NCI-H1105 treated with DMSO at 0.1 percent for 48 hours (cell line): ENCODE measurements around the gene UNC80.
A peak's percentile ranks its signal among the peaks of the same experiment; 100 is the strongest.
"Not testable (repeated sequence)": the region's sequence is repeated elsewhere in the genome, so short reads cannot be mapped to it uniquely, and the experiment has no call there.

Experiments used
- DNase-seq: peaks from one replicate; lab custom pipeline; 2025; lab: John Stamatoyannopoulos, UW

UNC80 gene

GRCh38 chr2:209771474-209772289 is at the start of gene UNC80:
UNC80 (plus strand) TSS chr2:209771832; CDS start chr2:209772073, 241 bp downstream.
- DNase-seq = peak; percentile 58

DNA sequence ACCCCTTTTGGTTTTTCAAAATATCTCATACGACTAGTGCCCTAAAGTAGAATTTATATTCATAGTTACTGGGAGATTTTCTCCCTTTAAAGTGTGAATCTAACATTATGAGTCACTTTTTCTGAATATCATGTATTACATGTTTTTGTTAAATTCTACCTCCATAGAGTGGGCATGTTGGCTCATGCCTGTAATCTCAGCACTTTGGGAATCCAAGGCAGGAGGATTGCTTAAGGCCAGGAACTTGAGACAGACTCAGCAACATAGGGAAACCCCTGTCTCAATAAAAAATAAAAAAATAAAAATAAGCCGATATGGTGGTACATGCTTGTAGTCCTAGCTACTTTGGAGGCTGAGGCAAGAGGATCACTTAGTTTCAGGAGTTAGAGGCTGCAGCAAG is 45.3 kb upstream of the UNC80 start:
- no peak for DNase-seq

DNA sequence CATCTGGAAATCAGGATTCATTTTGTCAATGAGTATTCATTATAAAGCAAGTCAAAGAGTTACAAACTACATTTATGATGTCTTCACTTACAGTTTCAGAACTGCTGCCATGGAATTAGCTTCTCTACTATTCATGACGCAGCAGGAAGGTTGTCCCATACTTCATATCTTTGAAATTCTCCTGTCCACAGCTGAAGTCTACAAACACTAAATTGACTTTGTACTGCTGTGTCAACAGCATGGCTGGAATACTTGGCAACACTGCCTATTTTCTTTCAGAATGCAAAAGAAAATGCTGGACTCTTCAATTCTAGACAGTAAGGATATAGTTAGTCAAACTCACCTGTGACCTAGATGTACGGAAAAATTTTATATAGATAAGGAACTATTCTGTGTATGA is 44.6 kb upstream of the UNC80 start:
- no peak for DNase-seq

DNA sequence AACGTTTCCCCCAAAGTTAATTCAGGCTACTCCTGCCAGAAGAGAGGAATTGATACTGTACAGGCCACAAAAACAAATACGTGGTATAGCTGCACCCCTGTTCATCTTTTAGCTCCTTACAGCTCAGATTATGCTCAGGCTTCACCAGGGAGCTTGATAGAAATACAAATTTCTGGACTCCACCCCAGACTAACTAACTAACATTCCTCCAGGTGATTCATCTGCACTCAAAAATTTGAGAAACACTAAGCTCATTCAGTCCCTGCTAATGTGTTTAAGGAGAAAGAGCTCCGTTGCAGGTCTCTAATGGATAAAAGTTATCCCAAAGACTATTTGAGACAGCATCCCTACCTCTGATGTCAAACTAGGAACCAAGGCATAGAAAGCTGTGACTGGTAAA is 36.8 kb upstream of the UNC80 start:
- DNase-seq = no peak

DNA sequence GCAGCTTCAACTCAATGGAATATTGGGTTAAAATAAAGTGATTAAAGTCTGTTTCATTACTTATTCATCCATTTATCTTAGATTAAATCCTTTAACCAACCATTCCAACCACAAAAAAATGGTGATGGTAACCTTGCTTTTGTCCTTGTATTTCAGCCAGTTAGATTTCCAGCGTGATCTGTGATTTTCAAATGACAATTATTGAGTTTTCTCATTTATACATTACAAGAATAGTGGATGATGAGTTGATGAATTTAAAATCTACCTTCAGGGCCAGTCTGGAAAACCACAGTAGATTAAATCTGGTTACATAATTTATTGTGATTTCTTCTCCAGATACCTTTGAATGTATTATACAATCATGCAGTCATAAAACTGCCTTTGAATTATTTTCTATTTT is 29.7 kb upstream of the UNC80 start:
- DNase-seq = no peak

DNA sequence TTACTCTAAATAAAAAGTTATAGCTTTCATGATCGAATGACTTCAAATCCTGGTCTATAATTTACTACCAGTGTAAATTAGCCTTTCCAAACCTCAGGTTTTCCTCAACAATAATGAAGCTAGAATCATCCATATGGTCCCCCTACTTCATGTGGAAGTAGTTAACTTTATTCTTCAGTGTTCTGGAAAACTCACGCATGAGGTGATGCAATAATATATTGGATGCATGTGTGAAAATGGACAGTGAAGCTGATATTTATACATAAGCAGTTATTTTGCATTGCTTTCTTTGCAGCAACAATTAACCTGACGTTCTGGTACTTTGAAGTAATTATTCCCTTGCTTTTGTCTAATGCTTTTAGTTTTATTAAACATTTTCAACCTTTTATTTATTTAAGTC is 18.6 kb upstream of the UNC80 start:
- no peak for DNase-seq

GRCh38 chr2:209757163-209757562 is 14.5 kb upstream of the UNC80 start:
- DNase-seq = no peak

DNA sequence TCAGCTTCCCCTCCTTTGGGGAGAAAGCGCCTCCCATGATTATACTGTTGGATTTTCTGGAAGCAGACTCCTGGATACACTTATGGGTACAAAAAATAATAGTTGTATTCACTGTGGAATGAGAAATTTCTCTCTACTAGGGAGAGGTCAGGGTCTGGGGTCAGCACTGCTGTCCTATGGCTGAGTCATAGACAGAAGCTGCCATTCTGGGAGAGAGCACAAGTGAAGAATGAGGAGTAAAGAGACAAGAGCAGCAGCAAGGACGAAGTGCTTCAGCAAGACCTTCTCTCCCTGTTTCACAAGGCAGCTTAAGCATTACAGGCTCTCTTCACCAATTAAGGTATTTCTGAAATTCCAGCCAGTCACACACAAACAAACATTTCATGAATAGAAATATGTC is 10.1 kb upstream of the UNC80 start:
- DNase-seq = no peak

GRCh38 chr2:209762563-209762962 is 9.1 kb upstream of the UNC80 start:
- no peak for DNase-seq

GRCh38 chr2:209763106-209763505 is 8.5 kb upstream of the UNC80 start:
- DNase-seq = no peak

- no peak for DNase-seq
These were observed 5.0 kb upstream of the UNC80 start for GRCh38 chr2:209766613-209767012.

DNA sequence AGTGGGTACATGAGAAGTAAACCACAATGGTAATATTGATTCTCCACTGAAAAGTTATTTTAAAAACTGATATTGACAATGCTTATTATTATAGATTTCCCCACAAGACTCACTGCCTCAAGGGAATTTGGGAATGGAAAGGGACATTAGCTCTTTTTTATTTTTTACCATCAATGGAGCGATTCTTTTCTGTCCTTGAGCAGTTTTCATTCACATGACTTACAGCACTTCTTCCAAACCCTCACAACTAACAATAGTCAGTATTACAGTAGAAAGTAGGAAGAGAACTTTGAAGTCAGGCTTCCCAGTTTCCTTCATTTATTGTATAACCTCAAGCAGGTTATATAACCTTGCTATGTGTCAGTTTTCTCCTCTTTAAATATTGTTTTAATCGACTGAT is 4.3 kb upstream of the UNC80 start:
- no peak for DNase-seq

DNA sequence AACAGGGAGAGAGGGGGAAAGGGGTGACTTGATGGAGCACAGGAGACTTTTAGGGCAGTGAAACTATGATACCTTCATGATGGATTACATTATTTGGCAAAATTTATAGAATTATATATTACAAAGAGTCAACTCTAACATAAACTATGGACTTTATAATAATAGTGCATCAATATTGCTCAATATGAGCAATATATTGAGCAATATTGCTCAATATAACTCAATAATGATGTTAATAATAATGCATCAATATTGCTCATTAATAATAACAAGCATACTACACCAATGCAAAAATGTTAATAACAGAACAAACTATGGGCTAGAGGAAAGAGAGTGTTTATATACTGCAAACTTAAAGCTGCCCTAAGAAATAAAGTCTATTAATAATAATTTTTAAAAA is 3.1 kb upstream of the UNC80 start:
- DNase-seq = no peak

GRCh38 chr2:209772290-209772685 is 656 bp downstream of the UNC80 start:
- peak; percentile 75 for DNase-seq

- DNase-seq = peak; percentile 28
These were observed 1.7 kb downstream of the UNC80 start for GRCh38 chr2:209773377-209773776.

- no peak for DNase-seq
These were observed 15.8 kb downstream of the UNC80 start for GRCh38 chr2:209787416-209787815.

GRCh38 chr2:209788925-209789324 is 17.3 kb downstream of the UNC80 start:
- DNase-seq = no peak

DNA sequence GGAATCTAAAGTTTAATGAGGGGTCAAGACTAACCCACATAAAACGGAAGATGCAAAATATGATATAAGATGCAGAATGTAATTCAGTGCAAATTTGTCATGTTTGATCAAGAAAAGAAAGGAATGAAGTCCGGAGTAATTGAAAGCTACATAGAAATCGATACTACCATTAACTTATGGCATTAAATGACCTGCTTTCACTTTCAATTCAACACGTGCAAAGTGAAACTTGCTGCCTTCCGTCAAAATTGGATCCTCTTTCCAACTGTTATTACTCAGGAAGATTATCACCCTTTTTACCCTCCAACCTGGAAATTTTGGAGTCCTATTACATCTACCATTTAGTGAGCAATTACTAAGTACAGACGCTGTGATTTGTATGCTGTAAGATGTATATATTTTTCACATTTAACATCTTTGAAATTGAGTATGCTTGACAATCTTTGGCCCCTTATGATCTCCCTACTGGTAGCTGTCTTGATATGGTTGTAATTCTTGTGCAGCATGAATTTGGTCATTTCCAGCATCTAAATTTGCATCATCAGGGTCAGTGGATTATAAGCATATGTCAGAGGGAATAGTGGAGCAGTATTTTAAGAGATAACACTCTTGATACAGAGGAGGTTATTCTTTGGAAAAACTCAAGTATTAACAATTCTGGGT is 18.6 kb downstream of the UNC80 start:
- DNase-seq = no peak

GRCh38 chr2:209791151-209791550 is 19.5 kb downstream of the UNC80 start:
- no peak for DNase-seq

DNA sequence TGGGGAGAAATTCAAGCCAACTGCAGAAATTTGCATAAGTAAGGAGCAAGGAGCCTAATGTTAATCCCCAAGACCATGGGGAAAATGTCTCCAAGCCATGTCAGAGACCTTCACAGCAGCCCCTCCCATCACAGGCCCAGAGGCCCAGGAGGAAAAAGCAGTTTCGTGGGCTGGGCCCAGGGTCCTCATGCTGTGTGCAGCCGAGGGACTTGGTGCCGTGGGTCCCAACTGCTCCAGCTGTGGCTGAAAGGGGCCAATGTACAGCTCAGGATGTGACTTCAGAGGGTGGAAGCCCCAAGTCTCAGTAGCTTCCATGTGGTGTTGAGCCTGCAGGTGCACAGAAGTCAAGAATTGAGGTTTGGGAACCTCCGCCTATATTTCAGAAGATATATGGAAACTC is 23.8 kb downstream of the UNC80 start:
- DNase-seq = not testable (repeated sequence)

GRCh38 chr2:209805351-209805750 is 33.7 kb downstream of the UNC80 start:
- DNase-seq = no peak

DNA sequence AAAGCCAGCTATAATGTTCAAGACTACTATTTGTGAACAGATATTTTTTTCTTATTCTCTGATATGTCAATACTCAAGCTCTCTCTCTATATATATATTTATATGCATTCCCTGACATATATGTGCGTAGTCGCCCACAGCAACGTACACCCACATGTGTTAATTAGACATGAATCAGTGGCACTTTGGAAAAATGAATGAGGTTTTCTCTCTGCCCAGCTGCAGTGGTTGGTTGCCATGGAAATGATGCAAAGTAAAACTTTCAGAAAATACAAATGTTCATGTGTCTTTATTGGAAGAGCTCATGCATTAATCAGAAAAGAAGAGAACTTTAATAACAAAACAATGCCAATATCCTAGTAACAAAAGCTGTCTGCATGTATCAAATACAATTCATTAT is 34.7 kb downstream of the UNC80 start:
- DNase-seq = no peak

- no peak for DNase-seq
These were observed 36.9 kb downstream of the UNC80 start for GRCh38 chr2:209808521-209808920.

GRCh38 chr2:209809256-209809655 is 37.6 kb downstream of the UNC80 start:
- DNase-seq = no peak
